ENCODE results near the gene NKAIN2.

The NKAIN2 gene

GRCh38 chr6:124033501-124033900, 229.8 kb downstream of the NKAIN2 start:
- DNase-seq (ENCODE audit: low spot score) = no peak

- no peak for DNase-seq (ENCODE audit: low spot score)
These were observed 232.7 kb downstream of the NKAIN2 start for GRCh38 chr6:124036384-124036783.

GRCh38 chr6:124040655-124041054, 237.0 kb downstream of the NKAIN2 start:
- DNase-seq (ENCODE audit: low spot score) = no peak

- no peak for DNase-seq (ENCODE audit: low spot score)
These were observed 248.5 kb downstream of the NKAIN2 start for GRCh38 chr6:124052120-124052519.

- DNase-seq (ENCODE audit: low spot score) = no peak
These were observed 249.7 kb downstream of the NKAIN2 start for GRCh38 chr6:124053315-124053714.

- no peak for DNase-seq (ENCODE audit: low spot score)
These were observed 250.4 kb downstream of the NKAIN2 start for GRCh38 chr6:124054034-124054433.

GRCh38 chr6:124055395-124055794, 251.7 kb downstream of the NKAIN2 start:
- DNase-seq (ENCODE audit: low spot score) = no peak

GRCh38 chr6:124055963-124056362, 252.3 kb downstream of the NKAIN2 start:
- no peak for DNase-seq (ENCODE audit: low spot score)

GRCh38 chr6:124056407-124057334, 253.0 kb downstream of the NKAIN2 start:
- no peak for DNase-seq (ENCODE audit: low spot score)

GRCh38 chr6:124057461-124057860, 253.8 kb downstream of the NKAIN2 start:
- DNase-seq (ENCODE audit: low spot score) = no peak

- no peak for DNase-seq (ENCODE audit: low spot score)
These were observed 260.9 kb downstream of the NKAIN2 start for GRCh38 chr6:124064317-124065113.

GRCh38 chr6:124066269-124066668, 262.6 kb downstream of the NKAIN2 start:
- no peak for DNase-seq (ENCODE audit: low spot score)

GRCh38 chr6:124066946-124067552, 263.4 kb downstream of the NKAIN2 start:
- no peak for DNase-seq (ENCODE audit: low spot score)

- DNase-seq (ENCODE audit: low spot score) = no peak
These were observed 265.7 kb downstream of the NKAIN2 start for GRCh38 chr6:124069230-124069950.

- no peak for DNase-seq (ENCODE audit: low spot score)
These were observed 269.4 kb downstream of the NKAIN2 start for GRCh38 chr6:124073021-124073420.

GRCh38 chr6:124073820-124074587, 270.3 kb downstream of the NKAIN2 start:
- DNase-seq (ENCODE audit: low spot score) = no peak

GRCh38 chr6:124074606-124075005, 270.9 kb downstream of the NKAIN2 start:
- DNase-seq (ENCODE audit: low spot score) = no peak

GRCh38 chr6:124076336-124077048, 272.8 kb downstream of the NKAIN2 start:
- no peak for DNase-seq (ENCODE audit: low spot score)

- no peak for DNase-seq (ENCODE audit: low spot score)
These were observed 274.5 kb downstream of the NKAIN2 start for GRCh38 chr6:124078169-124078568.

- DNase-seq (ENCODE audit: low spot score) = no peak
These were observed 276.8 kb downstream of the NKAIN2 start for GRCh38 chr6:124080483-124080882.
